LHCN-M2 (cell line): ENCODE results near the gene TRIP13. TPM values are rescaled to one million over a fixed set of nuclear protein-coding genes. Genes with fewer than 3 reads are reported as not detected.
"Not testable (repeated sequence)": the region's sequence is repeated elsewhere in the genome, so short reads cannot be mapped to it uniquely, and the experiment has no call there.

Experiments used
- DNase-seq: peaks from one replicate; pipeline ENCODE4 v3.0.0-alpha.2; 2012; ENCODE audit warnings: low read depth
- polyA plus RNA-seq: library from polyadenylated mRNA; unstranded; fragments of >200 nt; gene quantifications from one replicate; pipeline ENCODE4 v1.2.1, GENCODE V29; 2012; ENCODE audit warnings: missing spikeins
- total RNA-seq: library from RNA; depleted of rRNA; stranded (reverse); fragments of >200 nt; gene quantifications from 2 replicates; pipeline ENCODE4 v1.2.3, GENCODE V29; 2014; rRNA removed

The TRIP13 gene
- total RNA-seq = 64.7 and 65.9 TPM in 2 replicates
- 21.2 TPM for polyA plus RNA-seq

- DNase-seq = peak; percentile 66
Measured at GRCh38 chr5:892394-893136, at the start of gene TRIP13, which contains the start of gene BRD9. Gene TRIP13 (plus strand): TSS chr5:892884. CDS start chr5:892999, 115 bp downstream. Gene BRD9 (minus strand): TSS chr5:892801. CDS start chr5:892657, 144 bp downstream.

- DNase-seq = not testable (repeated sequence)
Measured at GRCh38 chr5:843371-843770, 49.3 kb upstream of the TRIP13 start.

GRCh38 chr5:843926-844325 lies 48.8 kb upstream of the TRIP13 start:
- DNase-seq = not testable (repeated sequence)

GRCh38 chr5:844426-844825 lies 48.3 kb upstream of the TRIP13 start:
- not testable (repeated sequence) for DNase-seq

GRCh38 chr5:845031-845675 lies 47.5 kb upstream of the TRIP13 start:
- DNase-seq = not testable (repeated sequence)

- DNase-seq = not testable (repeated sequence)
Measured at GRCh38 chr5:845676-846601, 46.7 kb upstream of the TRIP13 start.

- not testable (repeated sequence) for DNase-seq
Measured at GRCh38 chr5:846602-847091, 46.0 kb upstream of the TRIP13 start.

GRCh38 chr5:847212-847611 lies 45.5 kb upstream of the TRIP13 start:
- not testable (repeated sequence) for DNase-seq

- not testable (repeated sequence) for DNase-seq
Measured at GRCh38 chr5:847736-848135, 44.9 kb upstream of the TRIP13 start.

- DNase-seq = no peak
Measured at GRCh38 chr5:848671-849111, 44.0 kb upstream of the TRIP13 start.

GRCh38 chr5:849651-850301 lies 42.9 kb upstream of the TRIP13 start:
- no peak for DNase-seq

GRCh38 chr5:850511-851006 lies 42.1 kb upstream of the TRIP13 start, which contains the start of gene ZDHHC11:
Gene ZDHHC11 (minus strand): TSS chr5:850986. CDS start chr5:850602, 384 bp downstream.
- DNase-seq = no peak

GRCh38 chr5:851076-851475 lies 41.6 kb upstream of the TRIP13 start:
- no peak for DNase-seq

- DNase-seq = no peak
Measured at GRCh38 chr5:851553-851952, 41.1 kb upstream of the TRIP13 start.

GRCh38 chr5:852018-852417 lies 40.7 kb upstream of the TRIP13 start:
- DNase-seq = no peak

GRCh38 chr5:852431-853401 lies 40.0 kb upstream of the TRIP13 start:
- no peak for DNase-seq

- not testable (repeated sequence) for DNase-seq
Measured at GRCh38 chr5:853416-854090, 39.1 kb upstream of the TRIP13 start.

- no peak for DNase-seq
Measured at GRCh38 chr5:854217-854616, 38.5 kb upstream of the TRIP13 start.
